ENCODE measurements around the gene GZMA. TPM values are rescaled to one million over a fixed set of nuclear protein-coding genes. Genes with fewer than 3 reads are reported as not detected.

Gene GZMA
- total RNA-seq, 2 experiments from 2014 or later, result 356 to 365 TPM

DNA sequence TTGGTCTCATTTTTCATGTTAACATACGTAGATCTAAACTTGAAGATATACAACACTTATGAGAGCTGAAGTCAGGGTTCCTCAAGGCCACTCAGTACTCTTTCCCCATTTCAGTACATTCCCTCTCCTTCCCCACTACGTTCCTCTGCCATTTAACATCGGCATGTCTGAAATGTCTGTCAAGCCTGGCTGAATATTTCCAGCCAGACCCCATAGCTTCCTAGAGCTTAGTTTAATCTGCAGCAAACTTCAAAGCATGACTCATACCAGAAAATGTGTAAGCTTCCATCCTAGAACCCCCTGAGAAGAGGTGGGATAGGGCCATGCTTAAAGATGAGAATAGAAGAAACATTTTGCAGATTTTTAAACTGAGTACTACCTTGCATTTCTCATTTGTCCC is 6.2 kb downstream of the GZMA start:
- DNase-seq (no peak), ATAC-seq (no peak)
- no peak overlapping the region for H3K4me3 Mint-ChIP-seq
- peaks cover 2% of the 10 kb centered on the region for H3K27me3 Mint-ChIP-seq (ENCODE audit: low read depth)
- peaks cover 72% of the 10 kb centered on the region for H3K36me3 Mint-ChIP-seq (ENCODE audit: low read depth)
- no peaks in the 10 kb centered on the region for H3K9me3 Mint-ChIP-seq (ENCODE audit: insufficient read depth)
- H3K4me1 Mint-ChIP-seq (ENCODE audit: low read depth), result peaks cover 61% of the 10 kb centered on the region
- POLR2A ChIA-PET, result no interaction called here
- no peak overlapping the region for H3K27ac Mint-ChIP-seq
- CTCF ChIA-PET, result interaction anchor here (1.5 kb wide), 1 partner anchor 84 kb away, joined by 5 read pairs; no protein-coding TSS in a partner anchor

DNA sequence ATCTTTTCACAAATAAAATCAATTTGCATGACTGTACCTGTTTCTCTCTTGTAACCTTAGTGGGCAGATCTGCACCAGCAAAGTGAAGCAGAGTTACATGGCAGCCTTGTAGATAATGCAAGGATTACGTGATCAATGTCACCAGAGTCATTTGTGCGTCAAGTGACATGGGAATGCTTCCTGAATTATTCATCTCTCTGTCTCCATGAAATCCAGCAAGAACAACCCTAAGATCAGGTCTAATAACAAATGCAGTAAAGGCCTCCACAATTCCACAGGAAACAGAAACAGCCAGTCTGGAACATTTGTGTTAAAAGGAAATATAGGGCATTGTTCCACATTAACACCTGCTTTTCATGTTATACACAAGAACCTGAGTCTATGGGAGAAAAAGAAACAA is 7.8 kb downstream of the GZMA start:
- Mint-ChIP-seq H3K4me3 (no peak overlapping the region), H3K27ac (no peak overlapping the region), H3K36me3 (ENCODE audit: low read depth) (peaks cover 59% of the 10 kb centered on the region), H3K9me3 (ENCODE audit: insufficient read depth) (no peaks in the 10 kb centered on the region), H3K27me3 (ENCODE audit: low read depth) (peaks cover 2% of the 10 kb centered on the region), H3K4me1 (ENCODE audit: low read depth) (peaks cover 51% of the 10 kb centered on the region)
- ChIA-PET POLR2A (no interaction called here), CTCF (no interaction called here)
- DNase-seq (no peak), ATAC-seq (no peak)

GRCh38 chr5:55113327-55113726 is 10.9 kb downstream of the GZMA start:
- Mint-ChIP-seq H3K27me3 (ENCODE audit: low read depth) (no peaks in the 10 kb centered on the region), H3K9me3 (ENCODE audit: insufficient read depth) (no peaks in the 10 kb centered on the region), H3K4me3 (no peak overlapping the region), H3K36me3 (ENCODE audit: low read depth) (peaks cover 35% of the 10 kb centered on the region), H3K4me1 (ENCODE audit: low read depth) (peaks cover 32% of the 10 kb centered on the region), H3K27ac (peak overlapping the region; percentile 53)
- POLR2A ChIA-PET, result no interaction called here
- CTCF ChIA-PET, result interaction anchor here (0.8 to 1.5 kb wide), 3 partner anchors 8 to 33 kb away, joined by 3 to 4 read pairs (median 3); no protein-coding TSS in a partner anchor
- DNase-seq, result no peak
- peak; percentile 58 for ATAC-seq

DNA sequence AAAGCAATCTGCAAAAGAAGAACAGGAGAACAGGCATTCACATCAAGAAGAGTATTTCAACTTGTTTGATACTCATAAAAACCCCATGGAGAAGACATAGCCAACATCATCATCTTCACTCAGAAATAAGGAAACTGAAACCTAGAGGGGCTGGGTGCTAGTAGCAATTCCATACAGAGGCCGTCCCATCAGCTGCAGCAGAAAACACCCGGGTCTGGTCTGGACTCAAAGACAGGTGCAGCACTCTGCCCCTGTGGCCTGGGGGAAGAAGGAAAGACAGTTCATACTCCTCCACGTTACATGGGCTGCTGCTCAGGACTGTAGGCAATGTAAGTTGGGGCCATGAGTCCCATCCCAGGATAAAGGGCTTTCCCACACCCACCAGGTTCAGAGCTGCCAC is 11.6 kb downstream of the GZMA start:
- CTCF ChIA-PET, result interaction anchor here (1.5 kb wide), 2 partner anchors 9 to 170 kb away, joined by 4 to 6 read pairs; no protein-coding TSS in a partner anchor
- Mint-ChIP-seq H3K9me3 (ENCODE audit: insufficient read depth) (no peaks in the 10 kb centered on the region), H3K27me3 (ENCODE audit: low read depth) (no peaks in the 10 kb centered on the region), H3K27ac (peak overlapping the region; percentile 1), H3K4me3 (no peak overlapping the region), H3K36me3 (ENCODE audit: low read depth) (peaks cover 28% of the 10 kb centered on the region), H3K4me1 (ENCODE audit: low read depth) (peaks cover 26% of the 10 kb centered on the region)
- POLR2A ChIA-PET, result no interaction called here
- ATAC-seq (no peak), DNase-seq (no peak)

- ATAC-seq, result no peak
- H3K36me3 Mint-ChIP-seq (ENCODE audit: low read depth), result peaks cover 8% of the 10 kb centered on the region
- ChIA-PET CTCF (no interaction called here), POLR2A (no interaction called here)
- no peak for DNase-seq
- peaks cover 3% of the 10 kb centered on the region for H3K4me1 Mint-ChIP-seq (ENCODE audit: low read depth)
- peaks cover 2% of the 10 kb centered on the region for H3K27me3 Mint-ChIP-seq (ENCODE audit: low read depth)
- no peak overlapping the region for H3K27ac Mint-ChIP-seq
- no peak overlapping the region for H3K4me3 Mint-ChIP-seq
- peaks cover 3% of the 10 kb centered on the region for H3K9me3 Mint-ChIP-seq (ENCODE audit: insufficient read depth)
Measured at GRCh38 chr5:55123365-55123764, 20.9 kb downstream of the GZMA start.

DNA sequence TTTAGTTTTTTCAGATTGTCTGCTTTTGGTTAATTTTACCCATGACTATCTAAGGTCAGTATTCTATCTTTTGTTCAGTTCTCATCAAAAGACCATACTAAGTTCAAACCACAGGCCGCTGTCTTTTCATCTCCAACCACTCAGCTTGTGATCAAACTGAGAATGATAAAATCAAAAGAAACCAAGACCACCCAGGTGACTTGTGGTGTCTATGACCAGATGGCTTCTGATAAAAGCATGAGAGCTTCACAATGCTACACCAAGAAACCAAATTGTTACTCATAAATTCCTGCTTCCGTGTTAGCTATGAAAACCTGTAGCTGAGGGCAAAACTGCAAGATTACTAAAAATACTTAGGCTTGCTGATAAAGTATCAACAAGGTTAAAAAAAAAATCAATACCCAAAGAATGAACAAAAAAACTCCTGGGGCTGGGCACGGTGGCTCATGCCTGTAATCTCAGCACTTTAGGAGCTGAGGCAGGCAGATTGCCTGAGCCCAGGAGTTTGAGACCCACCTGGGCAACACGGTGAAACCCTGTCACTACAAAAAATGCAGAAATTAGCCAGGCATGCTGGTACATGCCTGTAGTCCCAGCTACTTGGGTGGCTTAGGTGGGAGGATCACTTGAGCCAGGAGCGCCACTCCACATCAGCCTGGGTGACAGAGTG is 31.7 kb downstream of the GZMA start:
- Mint-ChIP-seq H3K36me3 (ENCODE audit: low read depth) (peaks cover 27% of the 10 kb centered on the region), H3K9me3 (ENCODE audit: insufficient read depth) (peaks cover 29% of the 10 kb centered on the region), H3K27ac (peak overlapping the region; percentile 84), H3K4me3 (peak overlapping the region; percentile 56), H3K4me1 (ENCODE audit: low read depth) (peaks cover 49% of the 10 kb centered on the region), H3K27me3 (ENCODE audit: low read depth) (peaks cover 13% of the 10 kb centered on the region)
- POLR2A ChIA-PET, result interaction anchor here (0.6 to 1.4 kb wide), 4 partner anchors 29 to 865 kb away, joined by 3 to 5 read pairs (median 5); partner anchors contain the start of gene GZMA
- ATAC-seq, result peak; percentile 93
- CTCF ChIA-PET, result interaction anchor here (0.6 to 3.4 kb wide), 16 partner anchors 8 to 230 kb away, joined by 3 to 24 read pairs (median 4); partner anchors contain the start of gene GPX8
- DNase-seq, result peak; percentile 85

DNA sequence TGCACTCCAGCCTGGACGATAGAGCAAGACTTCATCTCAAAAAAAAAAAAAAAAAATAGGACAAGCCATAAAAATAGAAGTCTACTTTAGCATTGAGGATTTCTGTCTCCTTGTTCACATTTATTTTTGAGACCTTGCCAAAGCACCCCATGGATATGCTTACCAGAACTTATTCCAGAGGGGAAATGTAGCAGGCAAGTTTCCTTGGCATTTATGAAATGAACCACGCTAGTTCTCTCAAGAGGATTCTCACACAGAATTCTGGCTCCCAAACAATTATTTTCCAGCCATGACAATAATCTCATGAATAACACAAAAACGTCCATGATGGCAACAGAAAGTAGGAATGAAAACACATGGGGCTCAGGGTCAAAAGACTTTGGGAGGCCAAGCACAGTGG is 34.1 kb downstream of the GZMA start:
- ChIA-PET CTCF (interaction anchor here (1.2 to 3.3 kb wide), 3 partner anchors 192 to 230 kb away, joined by 6 to 15 read pairs (median 8); no protein-coding TSS in a partner anchor), POLR2A (no interaction called here)
- H3K27ac Mint-ChIP-seq, result no peak overlapping the region
- peaks cover 13% of the 10 kb centered on the region for H3K9me3 Mint-ChIP-seq (ENCODE audit: insufficient read depth)
- H3K27me3 Mint-ChIP-seq (ENCODE audit: low read depth), result peaks cover 7% of the 10 kb centered on the region
- peaks cover 18% of the 10 kb centered on the region for H3K36me3 Mint-ChIP-seq (ENCODE audit: low read depth)
- ATAC-seq, result no peak
- DNase-seq, result no peak
- peaks cover 60% of the 10 kb centered on the region for H3K4me1 Mint-ChIP-seq (ENCODE audit: low read depth)
- no peak overlapping the region for H3K4me3 Mint-ChIP-seq

- ATAC-seq (no peak), DNase-seq (no peak)
- ChIA-PET CTCF (interaction anchor here (1.4 to 7.0 kb wide), 5 partner anchors 19 to 237 kb away, joined by 6 to 64 read pairs (median 19); partner anchors contain the start of genes GPX8 and GZMA), POLR2A (interaction anchor here (1.2 kb wide), 1 partner anchor 37 kb away, joined by 4 read pairs; no protein-coding TSS in a partner anchor)
- H3K4me3 Mint-ChIP-seq, result no peak overlapping the region
- peak overlapping the region; percentile 60 for H3K27ac Mint-ChIP-seq
- peaks cover 9% of the 10 kb centered on the region for H3K27me3 Mint-ChIP-seq (ENCODE audit: low read depth)
- H3K36me3 Mint-ChIP-seq (ENCODE audit: low read depth), result peaks cover 11% of the 10 kb centered on the region
- H3K9me3 Mint-ChIP-seq (ENCODE audit: insufficient read depth), result no peaks in the 10 kb centered on the region
- H3K4me1 Mint-ChIP-seq (ENCODE audit: low read depth), result peaks cover 63% of the 10 kb centered on the region
Measured at GRCh38 chr5:55140908-55141665, 38.6 kb downstream of the GZMA start.

DNA sequence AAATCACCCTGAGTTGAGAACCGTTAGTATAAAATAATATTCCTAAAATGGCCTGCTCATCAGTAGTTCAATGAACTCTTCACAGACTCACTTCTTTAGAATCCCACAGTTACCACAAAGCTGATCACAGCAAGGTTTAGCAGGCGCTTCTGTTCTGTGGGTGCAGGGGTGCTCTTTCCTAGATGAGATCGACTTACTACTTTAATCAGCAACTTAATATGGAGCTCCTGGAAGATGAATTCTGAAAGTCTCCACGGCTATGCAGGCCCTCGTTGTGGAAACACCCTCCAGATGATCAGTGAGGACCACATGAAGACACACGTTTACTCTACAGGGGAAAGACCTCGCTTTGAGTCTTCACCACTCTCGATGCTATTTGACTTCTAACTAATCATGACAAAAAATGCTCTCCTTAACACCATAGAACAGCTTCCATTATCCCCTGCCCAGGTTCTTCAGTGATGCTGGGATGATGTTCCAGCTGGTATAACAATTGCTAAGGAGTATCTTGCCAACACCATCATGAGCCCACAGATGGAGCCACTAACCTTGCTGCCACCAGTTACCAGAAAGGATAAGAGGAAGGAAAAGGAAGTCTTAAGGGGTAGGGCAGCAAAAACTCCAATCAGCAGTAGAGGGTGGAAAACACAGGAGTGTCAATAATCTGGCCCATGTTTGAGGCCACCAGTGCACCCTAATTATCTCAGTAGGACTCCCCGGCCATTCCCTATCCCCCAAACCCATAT is 39.7 kb downstream of the GZMA start:
- H3K9me3 Mint-ChIP-seq (ENCODE audit: insufficient read depth), result no peaks in the 10 kb centered on the region
- peak; percentile 49 for DNase-seq
- ChIA-PET POLR2A (interaction anchor here (1.2 kb wide), 1 partner anchor 38 kb away, joined by 4 read pairs; no protein-coding TSS in a partner anchor), CTCF (interaction anchor here (0.7 to 7.0 kb wide), 12 partner anchors 8 to 275 kb away, joined by 3 to 64 read pairs (median 4); partner anchors contain the start of genes GPX8 and GZMA)
- H3K27ac Mint-ChIP-seq, result peak overlapping the region; percentile 60
- peak overlapping the region; percentile 34 for H3K4me3 Mint-ChIP-seq
- peaks cover 11% of the 10 kb centered on the region for H3K36me3 Mint-ChIP-seq (ENCODE audit: low read depth)
- H3K4me1 Mint-ChIP-seq (ENCODE audit: low read depth), result peaks cover 65% of the 10 kb centered on the region
- H3K27me3 Mint-ChIP-seq (ENCODE audit: low read depth), result peaks cover 9% of the 10 kb centered on the region
- ATAC-seq, result peak; percentile 66

DNA sequence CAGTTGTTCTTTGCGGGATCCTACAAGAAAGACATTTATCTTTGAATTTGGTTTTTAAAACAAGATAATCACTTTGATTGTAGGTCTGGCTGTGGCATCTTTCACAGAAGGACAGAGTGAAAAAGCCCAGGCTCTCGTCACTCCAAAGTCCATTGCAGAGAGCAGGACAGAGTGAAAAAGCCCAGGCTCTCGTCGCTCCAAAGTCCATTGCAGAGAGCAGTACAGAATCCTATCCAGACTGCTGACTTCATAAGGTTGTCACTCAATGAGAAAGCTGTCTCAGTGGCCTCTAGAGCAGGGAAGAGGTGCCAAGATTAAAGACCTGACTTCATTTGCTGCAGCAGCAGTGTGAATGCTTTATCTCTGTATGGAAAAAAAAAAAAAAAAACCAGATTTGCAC is 41.2 kb downstream of the GZMA start:
- Mint-ChIP-seq H3K4me1 (ENCODE audit: low read depth) (peaks cover 59% of the 10 kb centered on the region), H3K36me3 (ENCODE audit: low read depth) (peaks cover 11% of the 10 kb centered on the region), H3K27ac (no peak overlapping the region), H3K27me3 (ENCODE audit: low read depth) (peaks cover 11% of the 10 kb centered on the region), H3K4me3 (no peak overlapping the region), H3K9me3 (ENCODE audit: insufficient read depth) (no peaks in the 10 kb centered on the region)
- ChIA-PET CTCF (interaction anchor here (1.0 to 7.0 kb wide), 9 partner anchors 11 to 241 kb away, joined by 3 to 64 read pairs (median 10); partner anchors contain the start of genes GPX8 and GZMA), POLR2A (no interaction called here)
- ATAC-seq, result no peak
- DNase-seq, result no peak

GRCh38 chr5:55146080-55146479 is 43.6 kb downstream of the GZMA start:
- POLR2A ChIA-PET, result interaction anchor here (0.6 to 0.9 kb wide), 2 partner anchors 45 to 202 kb away, joined by 3 read pairs; no protein-coding TSS in a partner anchor
- Mint-ChIP-seq H3K9me3 (ENCODE audit: insufficient read depth) (no peaks in the 10 kb centered on the region), H3K4me1 (ENCODE audit: low read depth) (peaks cover 49% of the 10 kb centered on the region), H3K27ac (no peak overlapping the region), H3K36me3 (ENCODE audit: low read depth) (peaks cover 7% of the 10 kb centered on the region), H3K27me3 (ENCODE audit: low read depth) (peaks cover 18% of the 10 kb centered on the region), H3K4me3 (no peak overlapping the region)
- CTCF ChIA-PET, result interaction anchor here (0.6 to 7.0 kb wide), 35 partner anchors 8 to 279 kb away, joined by 3 to 72 read pairs (median 5); partner anchors contain the start of genes GPX8, GZMA and GZMK
- ATAC-seq, result no peak
- DNase-seq, result no peak
